ENCODE data around the gene GABRB2. TPM values are rescaled to one million over a fixed set of nuclear protein-coding genes. Genes with fewer than 3 reads are reported as not detected.

Gene GABRB2
- total and polyA plus RNA-seq, 4 donors, result 0.08 TPM; not detected in 3

DNA sequence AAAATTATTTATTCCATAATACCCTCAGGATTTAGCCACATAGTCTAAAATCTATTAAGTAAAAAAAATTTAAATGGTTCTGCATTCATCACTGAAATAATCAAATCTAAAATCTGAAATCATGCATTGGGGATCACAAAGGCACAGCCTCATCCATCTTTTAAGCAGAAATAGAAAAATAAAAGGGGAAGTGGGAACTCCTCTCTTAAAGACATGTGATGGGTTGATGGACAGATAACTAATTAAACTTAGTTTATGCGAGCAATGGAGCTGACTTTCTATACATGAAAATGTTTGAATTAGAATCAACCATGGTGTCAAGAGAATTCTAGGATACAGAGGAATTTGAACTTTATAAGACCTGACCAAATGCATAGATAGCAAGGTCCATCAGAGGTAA is 170.5 kb downstream of the GABRB2 start:
- Histone ChIP-seq H3K27me3 (ENCODE audit: control insufficient read depth in 4 of 4, insufficient read depth in 4 of 4, low read length in 3 of 4) (peaks cover 0 to 3% (median 0%) of the 10 kb centered on the region in 4 donors), H3K9ac (ENCODE audit: low read depth in 1 of 2, low read length in 2 of 2) (no peak overlapping the region), H3K36me3 (ENCODE audit: control insufficient read depth in 4 of 4, insufficient read depth in 3 of 4, low read depth in 1 of 4, low read length in 3 of 4) (no peaks in the 10 kb centered on the region), H3K4me1 (ENCODE audit: control insufficient read depth in 4 of 4, insufficient read depth in 4 of 4, low read length in 3 of 4) (no peaks in the 10 kb centered on the region), H3K4me3 (ENCODE audit: low read depth in 1 of 3, low read length in 3 of 3) (no peak overlapping the region), H3K9me3 (ENCODE audit: control insufficient read depth in 4 of 4, low read length in 3 of 4) (no peaks in the 10 kb centered on the region), H3K27ac (ENCODE audit: low read depth in 1 of 2, low read length in 2 of 2) (no peak overlapping the region)
- WGBS, result 81% methylated on average over 1 of the region's 1 CpG
- no peak for TF ChIP-seq GABPA (IDR thresholded peaks at IDR 0.05 in 1 of 2, conservative IDR thresholded peaks at IDR 0.05 in 1 of 2)
- TF ChIP-seq RXRA (IDR thresholded peaks at IDR 0.05), result no peak
- TF ChIP-seq, protein P1, sequence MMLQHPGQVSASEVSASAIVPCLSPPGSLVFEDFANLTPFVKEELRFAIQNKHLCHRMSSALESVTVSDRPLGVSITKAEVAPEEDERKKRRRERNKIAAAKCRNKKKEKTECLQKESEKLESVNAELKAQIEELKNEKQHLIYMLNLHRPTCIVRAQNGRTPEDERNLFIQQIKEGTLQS (IDR thresholded peaks at IDR 0.05), result no peak
- no peak for TF ChIP-seq FOXA1 (IDR thresholded peaks at IDR 0.05)
- TF ChIP-seq NR2F2 (IDR thresholded peaks at IDR 0.05), result no peak
- TF ChIP-seq RAD21 (IDR thresholded peaks at IDR 0.05), result no peak
- TF ChIP-seq EGR1 (IDR thresholded peaks at IDR 0.05; ENCODE audit: low read depth in 2 of 2), result no peak
- no peak for TF ChIP-seq TAF1 (conservative IDR thresholded peaks at IDR 0.05)
- TF ChIP-seq FOXA2 (IDR thresholded peaks at IDR 0.05), result no peak
- no peak for TF ChIP-seq SP1 (IDR thresholded peaks at IDR 0.05)
- TF ChIP-seq, protein P2, sequence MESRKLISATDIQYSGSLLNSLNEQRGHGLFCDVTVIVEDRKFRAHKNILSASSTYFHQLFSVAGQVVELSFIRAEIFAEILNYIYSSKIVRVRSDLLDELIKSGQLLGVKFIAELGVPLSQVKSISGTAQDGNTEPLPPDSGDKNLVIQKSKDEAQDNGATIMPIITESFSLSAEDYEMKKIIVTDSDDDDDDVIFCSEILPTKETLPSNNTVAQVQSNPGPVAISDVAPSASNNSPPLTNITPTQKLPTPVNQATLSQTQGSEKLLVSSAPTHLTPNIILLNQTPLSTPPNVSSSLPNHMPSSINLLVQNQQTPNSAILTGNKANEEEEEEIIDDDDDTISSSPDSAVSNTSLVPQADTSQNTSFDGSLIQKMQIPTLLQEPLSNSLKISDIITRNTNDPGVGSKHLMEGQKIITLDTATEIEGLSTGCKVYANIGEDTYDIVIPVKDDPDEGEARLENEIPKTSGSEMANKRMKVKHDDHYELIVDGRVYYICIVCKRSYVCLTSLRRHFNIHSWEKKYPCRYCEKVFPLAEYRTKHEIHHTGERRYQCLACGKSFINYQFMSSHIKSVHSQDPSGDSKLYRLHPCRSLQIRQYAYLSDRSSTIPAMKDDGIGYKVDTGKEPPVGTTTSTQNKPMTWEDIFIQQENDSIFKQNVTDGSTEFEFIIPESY (IDR thresholded peaks at IDR 0.05), result no peak
- no peak for TF ChIP-seq YY1 (IDR thresholded peaks at IDR 0.05)
- TF ChIP-seq HNF4A (conservative IDR thresholded peaks at IDR 0.05), result no peak
- no peak for TF ChIP-seq HNF4G (IDR thresholded peaks at IDR 0.05)
- no peak for TF ChIP-seq JUND (IDR thresholded peaks at IDR 0.05)
- TF ChIP-seq, protein P3, sequence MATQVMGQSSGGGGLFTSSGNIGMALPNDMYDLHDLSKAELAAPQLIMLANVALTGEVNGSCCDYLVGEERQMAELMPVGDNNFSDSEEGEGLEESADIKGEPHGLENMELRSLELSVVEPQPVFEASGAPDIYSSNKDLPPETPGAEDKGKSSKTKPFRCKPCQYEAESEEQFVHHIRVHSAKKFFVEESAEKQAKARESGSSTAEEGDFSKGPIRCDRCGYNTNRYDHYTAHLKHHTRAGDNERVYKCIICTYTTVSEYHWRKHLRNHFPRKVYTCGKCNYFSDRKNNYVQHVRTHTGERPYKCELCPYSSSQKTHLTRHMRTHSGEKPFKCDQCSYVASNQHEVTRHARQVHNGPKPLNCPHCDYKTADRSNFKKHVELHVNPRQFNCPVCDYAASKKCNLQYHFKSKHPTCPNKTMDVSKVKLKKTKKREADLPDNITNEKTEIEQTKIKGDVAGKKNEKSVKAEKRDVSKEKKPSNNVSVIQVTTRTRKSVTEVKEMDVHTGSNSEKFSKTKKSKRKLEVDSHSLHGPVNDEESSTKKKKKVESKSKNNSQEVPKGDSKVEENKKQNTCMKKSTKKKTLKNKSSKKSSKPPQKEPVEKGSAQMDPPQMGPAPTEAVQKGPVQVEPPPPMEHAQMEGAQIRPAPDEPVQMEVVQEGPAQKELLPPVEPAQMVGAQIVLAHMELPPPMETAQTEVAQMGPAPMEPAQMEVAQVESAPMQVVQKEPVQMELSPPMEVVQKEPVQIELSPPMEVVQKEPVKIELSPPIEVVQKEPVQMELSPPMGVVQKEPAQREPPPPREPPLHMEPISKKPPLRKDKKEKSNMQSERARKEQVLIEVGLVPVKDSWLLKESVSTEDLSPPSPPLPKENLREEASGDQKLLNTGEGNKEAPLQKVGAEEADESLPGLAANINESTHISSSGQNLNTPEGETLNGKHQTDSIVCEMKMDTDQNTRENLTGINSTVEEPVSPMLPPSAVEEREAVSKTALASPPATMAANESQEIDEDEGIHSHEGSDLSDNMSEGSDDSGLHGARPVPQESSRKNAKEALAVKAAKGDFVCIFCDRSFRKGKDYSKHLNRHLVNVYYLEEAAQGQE (IDR thresholded peaks at IDR 0.05), result no peak
- DNase-seq (ENCODE audit: low spot score), result no peak

DNA sequence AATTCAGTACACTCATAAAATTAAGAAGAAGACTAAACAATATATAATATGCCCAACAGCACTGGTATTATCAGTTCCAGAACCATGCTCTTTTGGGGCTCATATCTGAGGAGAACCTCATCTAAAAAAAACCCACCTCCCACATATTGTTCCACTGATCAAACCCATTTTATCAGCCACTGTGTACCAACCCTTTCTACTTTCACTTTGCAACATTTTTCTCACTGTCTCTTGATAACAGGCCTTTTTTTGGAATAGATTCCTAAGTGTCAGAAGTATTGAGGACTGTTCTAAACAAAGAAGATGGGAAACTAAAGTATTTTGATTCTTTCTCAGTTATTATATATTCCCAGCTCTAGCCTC is 173.2 kb downstream of the GABRB2 start:
- Histone ChIP-seq H3K27ac (ENCODE audit: low read depth in 1 of 2, low read length in 2 of 2) (no peak overlapping the region), H3K4me1 (ENCODE audit: control insufficient read depth in 4 of 4, insufficient read depth in 4 of 4, low read length in 3 of 4) (no peaks in the 10 kb centered on the region)
- TF ChIP-seq YY1 (IDR thresholded peaks at IDR 0.05), result no peak
- no peak for TF ChIP-seq JUND (IDR thresholded peaks at IDR 0.05)
- no peak for TF ChIP-seq NR2F2 (IDR thresholded peaks at IDR 0.05)
- no peak for TF ChIP-seq RXRA (IDR thresholded peaks at IDR 0.05)
- TF ChIP-seq, protein P4, sequence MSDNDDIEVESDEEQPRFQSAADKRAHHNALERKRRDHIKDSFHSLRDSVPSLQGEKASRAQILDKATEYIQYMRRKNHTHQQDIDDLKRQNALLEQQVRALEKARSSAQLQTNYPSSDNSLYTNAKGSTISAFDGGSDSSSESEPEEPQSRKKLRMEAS (IDR thresholded peaks at IDR 0.05), result no peak
- no peak for TF ChIP-seq RAD21 (IDR thresholded peaks at IDR 0.05)
- TF ChIP-seq, protein P1 (IDR thresholded peaks at IDR 0.05), result no peak
- TF ChIP-seq FOXA2 (IDR thresholded peaks at IDR 0.05), result no peak
- TF ChIP-seq EGR1 (IDR thresholded peaks at IDR 0.05; ENCODE audit: low read depth in 2 of 2), result no peak
- TF ChIP-seq TAF1 (conservative IDR thresholded peaks at IDR 0.05), result no peak
- TF ChIP-seq, protein P2 (IDR thresholded peaks at IDR 0.05), result no peak
- TF ChIP-seq GABPA (IDR thresholded peaks at IDR 0.05 in 1 of 2, conservative IDR thresholded peaks at IDR 0.05 in 1 of 2), result no peak
- TF ChIP-seq FOXA1 (IDR thresholded peaks at IDR 0.05), result no peak
- TF ChIP-seq, protein P5, sequence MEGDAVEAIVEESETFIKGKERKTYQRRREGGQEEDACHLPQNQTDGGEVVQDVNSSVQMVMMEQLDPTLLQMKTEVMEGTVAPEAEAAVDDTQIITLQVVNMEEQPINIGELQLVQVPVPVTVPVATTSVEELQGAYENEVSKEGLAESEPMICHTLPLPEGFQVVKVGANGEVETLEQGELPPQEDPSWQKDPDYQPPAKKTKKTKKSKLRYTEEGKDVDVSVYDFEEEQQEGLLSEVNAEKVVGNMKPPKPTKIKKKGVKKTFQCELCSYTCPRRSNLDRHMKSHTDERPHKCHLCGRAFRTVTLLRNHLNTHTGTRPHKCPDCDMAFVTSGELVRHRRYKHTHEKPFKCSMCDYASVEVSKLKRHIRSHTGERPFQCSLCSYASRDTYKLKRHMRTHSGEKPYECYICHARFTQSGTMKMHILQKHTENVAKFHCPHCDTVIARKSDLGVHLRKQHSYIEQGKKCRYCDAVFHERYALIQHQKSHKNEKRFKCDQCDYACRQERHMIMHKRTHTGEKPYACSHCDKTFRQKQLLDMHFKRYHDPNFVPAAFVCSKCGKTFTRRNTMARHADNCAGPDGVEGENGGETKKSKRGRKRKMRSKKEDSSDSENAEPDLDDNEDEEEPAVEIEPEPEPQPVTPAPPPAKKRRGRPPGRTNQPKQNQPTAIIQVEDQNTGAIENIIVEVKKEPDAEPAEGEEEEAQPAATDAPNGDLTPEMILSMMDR (IDR thresholded peaks at IDR 0.05; ENCODE audit: low read depth, low read length, missing input control), result no peak
- TF ChIP-seq SP1 (IDR thresholded peaks at IDR 0.05), result no peak
- no peak for TF ChIP-seq HNF4A (conservative IDR thresholded peaks at IDR 0.05)

More for the DNA sequence above, 173.2 kb downstream of the GABRB2 start:
- Histone ChIP-seq H3K36me3 (ENCODE audit: control insufficient read depth in 4 of 4, insufficient read depth in 3 of 4, low read depth in 1 of 4, low read length in 3 of 4) (no peaks in the 10 kb centered on the region), H3K4me3 (ENCODE audit: low read depth in 1 of 3, low read length in 3 of 3) (no peak overlapping the region), H3K9ac (ENCODE audit: low read depth in 1 of 2, low read length in 2 of 2) (no peak overlapping the region), H3K9me3 (ENCODE audit: control insufficient read depth in 4 of 4, low read length in 3 of 4) (no peaks in the 10 kb centered on the region), H3K27me3 (ENCODE audit: control insufficient read depth in 4 of 4, insufficient read depth in 4 of 4, low read length in 3 of 4) (peaks cover 0 to 3% (median 1%) of the 10 kb centered on the region in 4 donors)
- no peak for DNase-seq (ENCODE audit: low spot score)

All from liver (tissue), 9 donors.